ENCODE measurements around the gene SNRPE.
A peak's percentile ranks its signal among the peaks of the same experiment; 100 is the strongest.

GRCh38 chr1:203906932-203907331 lies 45.5 kb downstream of the SNRPE start:
- TF ChIP-seq POLR2A (IDR thresholded peaks at IDR 0.05; ENCODE audit: borderline replicate concordance, extremely low read depth, insufficient read depth, insufficient read length), result no peak
- no peak for TF ChIP-seq EZH2 (IDR thresholded peaks at IDR 0.05)
- TF ChIP-seq, protein P1, sequence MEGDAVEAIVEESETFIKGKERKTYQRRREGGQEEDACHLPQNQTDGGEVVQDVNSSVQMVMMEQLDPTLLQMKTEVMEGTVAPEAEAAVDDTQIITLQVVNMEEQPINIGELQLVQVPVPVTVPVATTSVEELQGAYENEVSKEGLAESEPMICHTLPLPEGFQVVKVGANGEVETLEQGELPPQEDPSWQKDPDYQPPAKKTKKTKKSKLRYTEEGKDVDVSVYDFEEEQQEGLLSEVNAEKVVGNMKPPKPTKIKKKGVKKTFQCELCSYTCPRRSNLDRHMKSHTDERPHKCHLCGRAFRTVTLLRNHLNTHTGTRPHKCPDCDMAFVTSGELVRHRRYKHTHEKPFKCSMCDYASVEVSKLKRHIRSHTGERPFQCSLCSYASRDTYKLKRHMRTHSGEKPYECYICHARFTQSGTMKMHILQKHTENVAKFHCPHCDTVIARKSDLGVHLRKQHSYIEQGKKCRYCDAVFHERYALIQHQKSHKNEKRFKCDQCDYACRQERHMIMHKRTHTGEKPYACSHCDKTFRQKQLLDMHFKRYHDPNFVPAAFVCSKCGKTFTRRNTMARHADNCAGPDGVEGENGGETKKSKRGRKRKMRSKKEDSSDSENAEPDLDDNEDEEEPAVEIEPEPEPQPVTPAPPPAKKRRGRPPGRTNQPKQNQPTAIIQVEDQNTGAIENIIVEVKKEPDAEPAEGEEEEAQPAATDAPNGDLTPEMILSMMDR (IDR thresholded peaks at IDR 0.05 in 2 of 3, conservative IDR thresholded peaks at IDR 0.05 in 1 of 3; ENCODE audit: borderline replicate concordance in 1 of 3, insufficient read depth in 1 of 3, low read depth in 2 of 3, low read length in 2 of 3), result no peak
- no peak for TF ChIP-seq SIN3A (IDR thresholded peaks at IDR 0.05; ENCODE audit: low read depth)
- TF ChIP-seq, protein P2, sequence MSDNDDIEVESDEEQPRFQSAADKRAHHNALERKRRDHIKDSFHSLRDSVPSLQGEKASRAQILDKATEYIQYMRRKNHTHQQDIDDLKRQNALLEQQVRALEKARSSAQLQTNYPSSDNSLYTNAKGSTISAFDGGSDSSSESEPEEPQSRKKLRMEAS (IDR thresholded peaks at IDR 0.05), result no peak
- TF ChIP-seq TCF7L2 (IDR thresholded peaks at IDR 0.05; ENCODE audit: borderline replicate concordance, extremely low read depth, insufficient read depth, insufficient read length), result no peak
- TF ChIP-seq ZNF274 (IDR thresholded peaks at IDR 0.05; ENCODE audit: low read depth, low read length), result no peak
- 0 out of 2 replicates have a peak, but pooled peaks have one; percentile 13 for TF ChIP-seq RAD21 (IDR thresholded peaks at IDR 0.05; ENCODE audit: low read depth)
- peak; percentile 74; the same call in 1 of the 2 replicates for TF ChIP-seq CBX3 (IDR thresholded peaks at IDR 0.05; ENCODE audit: low read depth)
- TF ChIP-seq CEBPB (IDR thresholded peaks at IDR 0.05; ENCODE audit: low read depth), result peak; percentile 81
- peak; percentile 73 for TF ChIP-seq SP1 (IDR thresholded peaks at IDR 0.05; ENCODE audit: low read depth)
